GM18520 (cell line): ENCODE measurements around the gene ABCA7.

Experiments used
- ATAC-seq: cut with Tn5 transposase; IDR thresholded peaks from one replicate; pipeline ENCODE4 v1.9.1; 2021; ENCODE audit not compliant: unreplicated experiment

Gene ABCA7

GRCh38 chr19:1039646-1040475 lies at the start of gene ABCA7:
TSS of gene ABCA7 (plus strand) at chr19:1040107. CDS start at chr19:1041362, 1,255 bp downstream.
- peak; percentile 75 for ATAC-seq

- ATAC-seq, result no peak
These were observed 49.8 kb upstream of the ABCA7 start for GRCh38 chr19:990119-990571.

GRCh38 chr19:990746-991145 lies 49.2 kb upstream of the ABCA7 start:
- no peak for ATAC-seq

- ATAC-seq, result no peak
These were observed 48.6 kb upstream of the ABCA7 start for GRCh38 chr19:991174-991931.

- no peak for ATAC-seq
These were observed 47.8 kb upstream of the ABCA7 start for GRCh38 chr19:991932-992669.

- no peak for ATAC-seq
These were observed 47.2 kb upstream of the ABCA7 start for GRCh38 chr19:992670-993055.

GRCh38 chr19:993361-993830 lies 46.5 kb upstream of the ABCA7 start:
- ATAC-seq, result no peak

- ATAC-seq, result no peak
These were observed 46.0 kb upstream of the ABCA7 start for GRCh38 chr19:993831-994393.

GRCh38 chr19:994516-994915 lies 45.4 kb upstream of the ABCA7 start:
- ATAC-seq, result no peak

- ATAC-seq, result no peak
These were observed 44.7 kb upstream of the ABCA7 start for GRCh38 chr19:995051-995827.

GRCh38 chr19:996051-996838 lies 43.7 kb upstream of the ABCA7 start:
- no peak for ATAC-seq

- no peak for ATAC-seq
These were observed 41.8 kb upstream of the ABCA7 start for GRCh38 chr19:998064-998463.

- no peak for ATAC-seq
These were observed 40.6 kb upstream of the ABCA7 start for GRCh38 chr19:999379-999719.

GRCh38 chr19:1000095-1000494 lies 39.8 kb upstream of the ABCA7 start, which contains the start of gene GRIN3B:
TSS of gene GRIN3B (plus strand) at chr19:1000419. CDS start at chr19:1000438, 19 bp downstream.
- ATAC-seq, result no peak

GRCh38 chr19:1000591-1001537 lies 39.0 kb upstream of the ABCA7 start:
- ATAC-seq, result no peak

- ATAC-seq, result no peak
These were observed 38.3 kb upstream of the ABCA7 start for GRCh38 chr19:1001538-1002166.

GRCh38 chr19:1002600-1002999 lies 37.3 kb upstream of the ABCA7 start:
- ATAC-seq, result no peak

- ATAC-seq, result no peak
These were observed 36.6 kb upstream of the ABCA7 start for GRCh38 chr19:1003283-1003682.
